GM18951 (cell line): ENCODE data around the gene OXSM.

Experiments used
- POLR2A ChIP-seq: IDR thresholded peaks from 4 replicates; pipeline ENCODE4 v1.6.1; 2011; ENCODE audit warnings: mild to moderate bottlenecking; ENCODE audit not compliant: insufficient read length, insufficient read depth; ENCODE audit errors: extremely low read depth
- in situ Hi-C: fragments of 300-500 bp; cut with MboI; formaldehyde crosslinking; loops from one replicate; pipeline ENCODE4 v1.12.0; 2022; ENCODE audit warnings: low sequenced_read_pairs, mixed read lengths, inconsistent platforms; ENCODE audit not compliant: unreplicated experiment

OXSM gene

GRCh38 chr3:25782938-25783660, 6.8 kb upstream of the OXSM start, which contains the start of gene NGLY1:
Gene NGLY1, minus strand, starts transcription at chr3:25783443. Its CDS starts 53 bp downstream, at chr3:25783390.
- peak; percentile 94 for TF ChIP-seq POLR2A
- in situ Hi-C loops, result no loop called here

- in situ Hi-C loops, result no loop called here
- TF ChIP-seq POLR2A, result no peak
Observed at GRCh38 chr3:25783661-25784512, 6.0 kb upstream of the OXSM start.

GRCh38 chr3:25784971-25785370, 4.9 kb upstream of the OXSM start:
- TF ChIP-seq POLR2A, result no peak
- in situ Hi-C loops, result no loop called here

- TF ChIP-seq POLR2A, result no peak
- in situ Hi-C loops, result no loop called here
Observed at GRCh38 chr3:25785826-25786225, 4.1 kb upstream of the OXSM start.

- in situ Hi-C loops, result no loop called here
- no peak for TF ChIP-seq POLR2A
Observed at GRCh38 chr3:25787689-25788088, 2.2 kb upstream of the OXSM start.

- no peak for TF ChIP-seq POLR2A
- in situ Hi-C loops, result no loop called here
Observed at GRCh38 chr3:25789209-25789595, 688 bp upstream of the OXSM start.

GRCh38 chr3:25801786-25802185, 11.9 kb downstream of the OXSM start:
- in situ Hi-C loops, result no loop called here
- TF ChIP-seq POLR2A, result no peak

- in situ Hi-C loops, result no loop called here
Observed at GRCh38 chr3:25803833-25804232, 13.9 kb downstream of the OXSM start.

GRCh38 chr3:25804676-25805075, 14.8 kb downstream of the OXSM start:
- in situ Hi-C loops, result no loop called here

More at GRCh38 chr3:25803833-25804232, 13.9 kb downstream of the OXSM start:
- no peak for TF ChIP-seq POLR2A

GRCh38 chr3:25812644-25813043, 22.8 kb downstream of the OXSM start:
- TF ChIP-seq POLR2A, result no peak
- in situ Hi-C loops, result no loop called here

More at GRCh38 chr3:25804676-25805075, 14.8 kb downstream of the OXSM start:
- TF ChIP-seq POLR2A, result no peak

- in situ Hi-C loops, result no loop called here
- TF ChIP-seq POLR2A, result no peak
Observed at GRCh38 chr3:25817107-25817506, 27.2 kb downstream of the OXSM start.

GRCh38 chr3:25817638-25818037, 27.7 kb downstream of the OXSM start:
- in situ Hi-C loops, result no loop called here
- TF ChIP-seq POLR2A, result no peak

- no peak for TF ChIP-seq POLR2A
- in situ Hi-C loops, result no loop called here
Observed at GRCh38 chr3:25818335-25818734, 28.4 kb downstream of the OXSM start.

- in situ Hi-C loops, result no loop called here
- TF ChIP-seq POLR2A, result no peak
Observed at GRCh38 chr3:25820366-25820765, 30.5 kb downstream of the OXSM start.
